Neutrophil (primary cell): ENCODE results near the gene IZUMO1.
"Not testable (repeated sequence)": the region's sequence is repeated elsewhere in the genome, so short reads cannot be mapped to it uniquely, and the experiment has no call there.

Experiments
- H3K27ac ChIP-seq: fragments of 200-600 bp; sonication (generic); 2 replicates; pipeline ENCODE4 v1.5.1; 2016; ENCODE audit warnings: mild to moderate bottlenecking, moderate library complexity
- H3K27me3 ChIP-seq: fragments of 200-600 bp; sonication (generic); 2 replicates; pipeline ENCODE4 v1.6.0; 2016; ENCODE audit warnings: mild to moderate bottlenecking
- H3K36me3 ChIP-seq: fragments of 200-600 bp; sonication (generic); 2 replicates; pipeline ENCODE4 v1.5.1; 2017
- H3K4me1 ChIP-seq, 2 experiments: fragments of 200-600 bp in 1 of 2; sonication (generic) in 1 of 2; 1 replicate in 1 of 2; 2 replicates in 1 of 2; pipeline versions ENCODE4 v1.5.1 to v1.6.1; 2013 to 2016; ENCODE audit warnings: low read depth in 1 of 2, low read length in 1 of 2, mild to moderate bottlenecking in 1 of 2, moderate library complexity in 1 of 2; ENCODE audit not compliant: control insufficient read depth in 1 of 2, insufficient read depth in 1 of 2
- H3K4me3 ChIP-seq, 2 experiments: fragments of 200-600 bp in 1 of 2; sonication (generic) in 1 of 2; 1 replicate in 1 of 2; 2 replicates in 1 of 2; pipeline ENCODE4 v1.5.1; 2013 to 2016; ENCODE audit warnings: low read depth in 1 of 2, low read length in 1 of 2, mild to moderate bottlenecking in 1 of 2, moderate library complexity in 1 of 2
- H3K9me3 ChIP-seq: fragments of 200-600 bp; sonication (generic); 2 replicates; pipeline ENCODE4 v1.5.1; 2016
- TF ChIP-seq, protein P1 (sequence below): fragments of 200-600 bp; sonication (generic); IDR thresholded peaks from 2 replicates; pipeline ENCODE4 v1.5.1; 2016; ENCODE audit warnings: antibody characterized with exemption

Gene IZUMO1

DNA sequence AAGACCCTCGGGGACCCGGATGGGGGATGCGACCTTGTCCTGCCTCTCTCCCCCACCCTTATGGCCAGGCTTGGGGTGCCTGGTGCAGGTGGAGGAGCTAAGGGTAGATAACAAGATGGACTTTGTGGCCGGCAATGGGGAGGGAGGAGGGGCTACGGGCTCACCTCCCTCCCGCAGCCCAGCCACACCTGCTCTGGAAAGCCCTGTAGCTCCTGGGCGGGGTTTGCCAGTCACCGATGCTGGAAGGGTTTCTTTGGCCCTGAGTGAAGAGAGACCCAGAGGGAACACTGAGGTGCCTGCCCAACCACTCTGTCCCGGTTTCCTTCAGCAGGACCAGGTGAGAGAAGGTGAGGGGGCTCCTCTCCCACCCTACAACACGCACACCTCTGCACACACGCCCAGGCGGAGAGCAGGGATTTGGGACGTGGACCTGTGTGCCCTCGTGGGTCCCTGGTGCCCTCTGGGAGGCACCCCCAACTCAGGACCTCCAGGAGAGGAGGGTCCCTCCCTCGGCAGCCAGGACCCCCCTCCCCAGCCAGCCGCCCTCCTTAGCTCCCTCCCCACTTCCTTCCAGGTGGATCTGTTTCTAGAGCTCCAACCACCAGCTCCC is 50.9 kb downstream of the IZUMO1 start, which contains the start of gene FUT2:
FUT2 (plus strand) TSS at position 229 of the 610 bp plus-strand sequence. CDS start 6,986 bp downstream, outside the sequence.
- TF ChIP-seq, protein P1, sequence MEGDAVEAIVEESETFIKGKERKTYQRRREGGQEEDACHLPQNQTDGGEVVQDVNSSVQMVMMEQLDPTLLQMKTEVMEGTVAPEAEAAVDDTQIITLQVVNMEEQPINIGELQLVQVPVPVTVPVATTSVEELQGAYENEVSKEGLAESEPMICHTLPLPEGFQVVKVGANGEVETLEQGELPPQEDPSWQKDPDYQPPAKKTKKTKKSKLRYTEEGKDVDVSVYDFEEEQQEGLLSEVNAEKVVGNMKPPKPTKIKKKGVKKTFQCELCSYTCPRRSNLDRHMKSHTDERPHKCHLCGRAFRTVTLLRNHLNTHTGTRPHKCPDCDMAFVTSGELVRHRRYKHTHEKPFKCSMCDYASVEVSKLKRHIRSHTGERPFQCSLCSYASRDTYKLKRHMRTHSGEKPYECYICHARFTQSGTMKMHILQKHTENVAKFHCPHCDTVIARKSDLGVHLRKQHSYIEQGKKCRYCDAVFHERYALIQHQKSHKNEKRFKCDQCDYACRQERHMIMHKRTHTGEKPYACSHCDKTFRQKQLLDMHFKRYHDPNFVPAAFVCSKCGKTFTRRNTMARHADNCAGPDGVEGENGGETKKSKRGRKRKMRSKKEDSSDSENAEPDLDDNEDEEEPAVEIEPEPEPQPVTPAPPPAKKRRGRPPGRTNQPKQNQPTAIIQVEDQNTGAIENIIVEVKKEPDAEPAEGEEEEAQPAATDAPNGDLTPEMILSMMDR, result no peak
- H3K27me3 ChIP-seq, result peaks cover 50% of the 10 kb centered on the region
- no peaks in the 10 kb centered on the region for H3K9me3 ChIP-seq
- no peaks in the 10 kb centered on the region for H3K36me3 ChIP-seq
- H3K4me1 ChIP-seq, result no peaks in the 10 kb centered on the region
- H3K27ac ChIP-seq, result no peak within 1 kb of the TSS
- no peak within 1 kb of the TSS for H3K4me3 ChIP-seq

DNA sequence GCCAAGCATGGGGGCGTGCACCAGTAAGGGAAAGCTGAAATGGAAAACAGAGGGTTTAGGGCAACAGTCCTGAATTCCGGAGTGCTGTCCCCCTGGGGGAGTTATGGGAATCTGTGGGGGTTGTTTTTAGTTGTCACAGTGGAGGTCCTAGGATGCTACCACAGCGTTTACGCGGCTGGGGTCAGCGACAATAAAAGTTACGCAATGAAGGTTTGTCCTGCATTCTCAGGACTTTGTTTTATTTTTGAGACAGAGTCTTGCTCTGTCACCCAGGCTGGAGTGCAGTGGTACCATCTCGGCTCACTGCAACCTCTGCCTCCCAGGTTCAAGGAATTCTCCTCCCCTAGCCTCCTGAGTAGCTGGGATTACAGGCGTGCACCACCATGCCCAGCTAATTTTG is 53.1 kb downstream of the IZUMO1 start:
- not testable (repeated sequence) for H3K4me1 ChIP-seq, H3K27ac ChIP-seq, H3K4me3 ChIP-seq, H3K9me3 ChIP-seq, H3K36me3 ChIP-seq
- peaks cover 43% of the 10 kb centered on the region for H3K27me3 ChIP-seq
